GM06990 (cell line): Measurements from ENCODE around the gene NFE2L2.
"Not testable (repeated sequence)": the region's sequence is repeated elsewhere in the genome, so short reads cannot be mapped to it uniquely, and the experiment has no call there.

Experiments used
- DNase-seq: peaks from one replicate; pipeline ENCODE4 v3.0.0-alpha.2; 2011; ENCODE audit not compliant: insufficient read length; ENCODE audit errors: extremely low read depth
- H3K27me3 ChIP-seq: replicated peaks from 2 replicates; pipeline ENCODE4 v1.6.0; 2011; ENCODE audit warnings: low read length; ENCODE audit not compliant: control insufficient read depth, insufficient read depth
- H3K36me3 ChIP-seq: 2 replicates; pipeline ENCODE4 v1.5.1; 2011; ENCODE audit warnings: low read length; ENCODE audit not compliant: control insufficient read depth, insufficient read depth
- H3K4me3 ChIP-seq: replicated peaks from 2 replicates; pipeline ENCODE4 v1.5.1; 2011; ENCODE audit warnings: low read depth, mild to moderate bottlenecking, control low read depth, low read length
- CTCF ChIP-seq: IDR thresholded peaks from 2 replicates; pipeline ENCODE4 v1.5.1; 2011; ENCODE audit warnings: low read length, control low read depth, mild to moderate bottlenecking, inconsistent platforms; ENCODE audit not compliant: insufficient read depth, poor library complexity, severe bottlenecking

The NFE2L2 gene

GRCh38 chr2:177225965-177226360 lies 38.6 kb downstream of the NFE2L2 start:
- H3K27me3 ChIP-seq = no peaks in the 10 kb centered on the region
- no peak overlapping the region for H3K4me3 ChIP-seq
- peaks cover 8% of the 10 kb centered on the region for H3K36me3 ChIP-seq
- DNase-seq = no peak
- TF ChIP-seq CTCF = no peak

GRCh38 chr2:177223436-177223835 lies 41.1 kb downstream of the NFE2L2 start:
- not testable (repeated sequence) for H3K4me3 ChIP-seq, H3K36me3 ChIP-seq, H3K27me3 ChIP-seq, DNase-seq

GRCh38 chr2:177221970-177222369 lies 42.6 kb downstream of the NFE2L2 start:
- H3K4me3 ChIP-seq = no peak overlapping the region
- no peaks in the 10 kb centered on the region for H3K27me3 ChIP-seq
- no peak for TF ChIP-seq CTCF
- no peak for DNase-seq
- peaks cover 12% of the 10 kb centered on the region for H3K36me3 ChIP-seq

DNA sequence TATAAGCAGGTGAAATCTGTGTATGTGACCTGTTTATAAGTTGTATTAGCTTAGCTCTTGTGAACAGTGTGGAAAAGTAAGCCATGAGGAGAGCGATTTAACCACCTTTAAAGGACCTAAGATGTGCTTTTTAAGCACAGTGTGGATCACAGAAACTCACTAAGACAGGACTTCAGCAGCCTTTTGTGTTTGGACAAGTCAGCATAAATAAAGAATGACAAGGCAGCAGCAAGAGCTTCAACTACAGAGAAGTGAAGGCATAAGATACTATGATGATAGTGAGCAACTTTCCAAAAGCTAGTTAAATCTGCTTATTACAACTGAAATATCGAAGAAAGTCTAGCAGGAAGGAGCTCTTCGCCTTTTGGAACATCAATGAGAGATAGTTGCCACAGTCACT lies 43.0 kb downstream of the NFE2L2 start:
- no peak for TF ChIP-seq CTCF
- H3K27me3 ChIP-seq = no peaks in the 10 kb centered on the region
- no peak for DNase-seq
- H3K36me3 ChIP-seq = peaks cover 13% of the 10 kb centered on the region
- no peak overlapping the region for H3K4me3 ChIP-seq

GRCh38 chr2:177219787-177220186 lies 44.7 kb downstream of the NFE2L2 start:
- not testable (repeated sequence) for H3K4me3 ChIP-seq, H3K27me3 ChIP-seq, DNase-seq
- peaks cover 18% of the 10 kb centered on the region for H3K36me3 ChIP-seq

DNA sequence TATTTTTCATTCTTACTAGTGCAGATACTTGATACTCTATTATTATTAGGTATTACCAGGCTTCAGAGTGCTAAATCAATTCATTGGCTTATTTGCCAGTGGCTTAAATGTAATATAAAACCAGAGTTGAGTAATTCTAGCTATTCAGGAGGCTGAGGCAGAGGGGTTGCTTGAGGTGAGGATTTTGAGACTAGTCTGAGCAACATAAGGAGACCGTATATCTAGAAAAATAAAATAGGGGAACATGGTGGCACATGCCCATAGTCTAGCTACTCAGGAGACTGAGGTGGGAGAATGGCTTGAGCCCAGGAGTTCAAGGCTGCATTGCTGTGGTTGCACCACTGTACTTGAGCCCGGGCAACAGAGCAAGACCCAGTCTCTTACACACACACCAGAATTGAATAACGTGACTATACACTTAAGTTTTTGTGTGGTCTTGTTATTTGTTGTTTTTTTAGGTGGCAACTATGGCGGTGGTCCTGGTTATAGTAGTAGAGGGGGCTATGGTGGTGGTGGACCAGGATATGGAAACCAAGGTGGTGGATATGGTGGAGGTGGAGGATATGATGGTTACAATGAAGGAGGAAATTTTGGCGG lies 47.2 kb downstream of the NFE2L2 start:
- Histone ChIP-seq H3K27me3 (no peaks in the 10 kb centered on the region), H3K36me3 (peaks cover 18% of the 10 kb centered on the region), H3K4me3 (no peak overlapping the region)
- no peak for TF ChIP-seq CTCF
- no peak for DNase-seq
